Measurements from ENCODE around the gene LPIN2.
"Not testable (repeated sequence)": the region's sequence is repeated elsewhere in the genome, so short reads cannot be mapped to it uniquely, and the experiment has no call there.

LPIN2 gene

DNA sequence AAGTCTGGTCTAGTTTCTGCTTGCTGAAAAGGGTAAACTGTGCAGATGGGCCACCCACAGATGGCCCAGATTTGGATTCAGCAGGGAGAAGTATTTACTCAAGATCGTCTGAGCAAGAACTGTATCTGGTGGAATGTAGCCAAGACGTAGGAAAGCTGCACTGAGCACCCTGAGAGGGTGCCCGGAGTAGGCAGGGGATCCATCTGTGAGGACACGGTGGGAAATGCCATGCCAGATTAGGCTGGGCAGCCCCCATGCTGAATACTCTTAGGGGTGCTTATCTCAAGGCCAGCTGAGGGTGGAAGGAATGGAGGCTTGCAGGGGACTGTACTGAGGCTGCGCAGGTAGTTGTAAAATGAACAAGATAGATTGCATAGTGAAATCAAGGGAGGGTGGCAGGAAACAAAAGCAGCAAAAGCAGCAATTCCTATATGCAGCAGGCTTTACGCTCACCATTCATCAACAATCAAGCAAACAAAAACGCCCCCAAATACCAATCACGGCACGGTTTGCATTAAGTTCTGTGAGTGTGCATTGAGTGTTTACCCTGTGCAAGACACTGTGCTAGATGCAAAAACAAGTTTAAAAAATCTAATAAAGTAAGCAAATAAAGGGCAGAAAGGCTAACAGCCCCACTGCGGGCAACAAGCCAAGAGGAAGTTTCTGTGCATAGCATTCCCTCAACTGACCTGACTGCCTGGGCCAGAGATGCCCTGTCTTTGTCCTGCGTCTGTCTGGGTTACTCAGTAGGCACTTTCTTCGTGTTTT is 32.2 kb upstream of the LPIN2 start:
- DNase-seq: peak; percentile 53

DNA sequence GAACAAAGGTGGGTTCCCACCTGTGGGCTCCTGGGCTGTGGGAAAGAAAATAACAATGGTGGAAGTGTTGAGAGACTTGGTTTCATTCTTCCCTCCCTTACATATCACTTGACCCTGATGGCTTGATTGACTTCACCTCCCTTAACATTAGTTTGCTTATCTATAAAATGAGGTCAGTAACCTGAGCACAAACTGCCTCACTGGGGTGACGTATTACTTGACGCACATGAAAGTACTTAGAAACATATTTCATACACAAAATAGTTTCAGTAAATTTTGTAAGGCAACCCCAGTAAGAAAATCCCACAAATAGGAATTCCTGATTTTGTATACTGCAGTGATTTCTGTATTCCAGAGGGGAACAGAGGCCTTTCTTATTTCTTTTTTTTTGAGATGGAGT is 29.4 kb upstream of the LPIN2 start:
- DNase-seq: no peak

DNA sequence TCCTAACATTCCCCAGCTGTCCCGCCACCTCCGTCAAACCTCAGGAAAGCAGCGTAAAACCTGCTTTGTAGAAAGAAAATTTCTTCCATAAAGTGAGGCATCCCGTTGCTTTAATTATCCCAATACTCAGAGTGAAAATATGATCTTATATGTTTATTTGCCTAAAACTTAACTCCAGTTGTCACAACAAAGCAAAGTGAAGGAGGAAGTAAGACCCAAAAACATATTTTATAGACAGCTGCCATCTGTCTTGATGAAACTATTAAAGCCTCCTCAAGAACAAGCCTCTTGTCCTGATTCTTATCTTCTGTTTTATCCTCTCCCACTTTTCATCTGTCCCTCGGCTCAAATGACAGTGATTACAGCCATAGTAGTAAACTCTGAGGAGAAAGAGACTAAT is 28.9 kb upstream of the LPIN2 start:
- DNase-seq: no peak

DNA sequence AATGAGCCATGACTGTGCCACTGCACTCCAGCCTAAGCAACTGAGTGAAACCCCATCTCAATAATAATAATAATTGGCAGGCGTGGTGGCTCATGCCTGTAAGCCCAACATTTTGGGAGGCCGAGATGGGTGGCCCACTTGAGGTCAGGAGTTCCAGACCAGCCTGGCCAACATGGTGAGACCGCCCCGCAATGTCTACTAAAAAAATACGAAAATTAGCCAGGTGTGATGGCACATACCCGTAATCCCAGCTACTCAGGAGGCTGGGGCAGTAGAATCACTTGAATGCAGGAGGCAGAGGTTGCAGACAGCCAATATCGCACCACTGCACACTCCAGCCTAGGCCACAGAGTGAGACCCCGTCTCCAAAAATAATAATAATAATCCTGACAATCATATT is 27.9 kb upstream of the LPIN2 start:
- no peak for DNase-seq

DNA sequence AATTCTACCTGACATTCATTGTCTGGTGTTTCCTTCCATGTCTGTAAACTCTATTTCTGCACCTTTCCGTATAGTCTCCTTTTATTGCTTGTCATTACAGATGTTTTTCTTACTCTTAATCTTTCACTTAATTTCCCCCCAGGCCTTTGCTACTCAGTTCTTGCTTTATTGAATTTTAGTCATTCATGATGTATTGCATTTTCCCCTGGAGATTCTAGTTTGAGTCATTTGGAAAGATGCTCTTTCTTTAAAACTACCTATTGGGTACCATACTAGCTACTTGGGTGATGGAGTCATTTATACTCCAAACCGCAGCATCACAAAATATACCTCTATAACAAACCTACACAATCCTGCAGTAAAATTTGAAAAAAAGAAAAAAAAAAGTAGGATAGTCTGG is 27.2 kb upstream of the LPIN2 start:
- DNase-seq: no peak

DNA sequence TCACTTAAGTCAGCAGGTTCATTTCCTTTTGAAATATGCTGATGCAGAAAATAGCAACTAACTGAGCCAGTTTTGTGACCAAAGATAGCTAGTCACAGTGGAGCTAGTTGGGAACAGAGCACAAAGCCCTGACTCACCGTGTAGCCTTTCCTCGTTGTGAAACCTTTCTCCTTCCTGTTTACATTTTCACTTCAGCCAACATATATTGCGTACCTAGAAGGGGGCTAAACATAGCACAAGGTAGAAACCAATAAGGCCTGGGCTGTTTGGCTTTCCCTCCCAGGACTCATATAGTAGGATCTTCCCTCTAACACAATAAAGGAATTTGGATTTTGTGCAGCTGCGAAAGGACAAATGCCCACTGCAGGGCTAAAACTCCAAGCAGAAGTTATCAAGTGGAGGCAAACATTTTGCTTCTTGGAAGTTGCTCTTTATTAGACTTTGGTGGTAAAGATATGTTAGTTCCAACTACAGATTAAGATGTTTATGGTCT is 24.5 kb upstream of the LPIN2 start:
- DNase-seq: peak; percentile 35

DNA sequence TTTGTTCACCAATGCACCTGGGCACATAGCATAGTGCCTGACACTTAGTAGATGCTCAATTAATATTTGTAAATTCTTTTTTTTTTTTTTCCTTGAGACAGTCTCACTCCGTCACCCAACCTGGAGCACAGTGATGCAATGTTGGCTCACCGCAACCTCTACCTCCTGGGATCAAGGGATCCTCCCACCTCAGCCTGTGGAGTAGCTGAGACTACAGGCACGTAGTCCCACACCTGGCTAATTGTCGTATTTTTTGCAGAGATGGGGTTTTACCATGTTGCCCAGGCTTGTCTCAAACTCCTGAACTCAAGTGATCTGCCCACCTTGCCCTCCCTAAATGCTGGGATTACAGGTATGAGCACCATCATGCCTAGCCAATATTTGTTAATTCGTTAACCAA is 23.2 kb upstream of the LPIN2 start:
- DNase-seq: no peak

DNA sequence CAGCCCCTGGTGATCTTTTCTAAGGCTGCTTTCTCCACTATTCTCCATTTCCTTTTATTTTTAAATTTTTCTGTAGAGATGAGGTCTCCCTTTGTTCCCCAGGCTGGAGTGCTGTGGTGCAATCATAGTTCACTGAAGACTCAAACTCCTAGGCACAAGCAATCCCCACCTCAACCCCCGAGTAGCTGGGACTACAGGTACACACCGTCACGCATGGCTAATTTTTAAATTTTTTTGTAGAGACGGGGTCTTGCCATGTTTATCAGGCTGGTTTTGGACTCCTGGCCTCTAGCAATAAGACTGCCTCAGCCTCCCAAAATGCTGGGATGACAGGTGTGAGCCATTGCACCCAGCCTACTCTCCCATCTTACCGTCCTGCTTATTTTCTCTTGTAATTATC is 22.7 kb upstream of the LPIN2 start:
- no peak for DNase-seq

DNA sequence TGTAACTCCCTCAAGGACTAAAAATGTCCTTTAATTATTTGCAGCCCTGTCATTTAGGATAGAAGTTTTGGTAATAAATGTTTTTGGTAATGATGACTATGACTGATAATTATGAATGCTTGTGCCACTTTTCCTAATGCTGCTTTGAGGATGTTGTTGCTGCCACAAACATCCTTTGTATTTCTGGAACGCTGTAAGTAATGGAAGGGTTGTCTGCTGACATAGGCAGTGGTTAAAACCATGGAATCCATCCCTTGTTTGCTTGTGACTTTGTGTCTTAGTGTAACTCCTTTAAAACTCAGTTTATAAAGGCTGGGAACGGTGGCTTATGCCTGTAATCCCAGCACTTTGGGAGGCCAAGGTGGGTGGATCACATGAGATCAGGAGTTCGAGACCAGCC is 19.8 kb upstream of the LPIN2 start:
- no peak for DNase-seq

DNA sequence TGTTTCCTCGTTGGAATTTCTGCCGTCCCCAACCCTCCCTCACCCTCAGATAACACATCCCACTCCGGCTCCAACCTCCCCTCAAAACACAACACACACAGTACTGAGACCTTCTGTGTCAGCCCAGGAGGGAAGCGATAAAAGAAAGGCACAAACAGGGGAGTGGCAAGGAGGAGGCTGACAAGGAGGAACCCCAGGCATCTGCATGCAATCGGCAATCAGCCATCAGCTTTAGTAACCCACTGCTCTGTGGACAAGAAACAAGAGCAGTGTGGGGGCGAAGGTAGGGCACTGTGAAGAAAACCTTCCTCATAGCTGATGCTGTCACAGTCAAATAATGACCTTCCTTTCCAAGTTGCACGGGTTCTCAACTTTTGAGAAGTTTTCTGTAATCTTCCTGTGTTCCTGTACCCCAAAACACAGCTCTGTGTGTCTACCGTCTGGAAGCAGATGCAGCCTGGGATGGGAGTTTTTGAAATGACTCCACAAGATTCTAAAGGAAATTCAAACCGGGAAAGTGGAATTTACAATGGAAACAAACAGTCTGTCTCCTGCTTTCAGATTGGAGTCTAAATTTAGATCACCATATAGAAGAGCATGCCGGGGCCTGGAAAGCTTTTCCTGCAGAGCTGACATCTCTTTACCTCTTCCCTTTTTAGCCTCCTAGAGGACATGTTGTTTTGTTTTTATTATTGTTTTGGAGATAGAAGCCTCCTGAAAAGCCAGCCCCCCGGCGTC is 16.4 kb upstream of the LPIN2 start:
- DNase-seq: no peak

DNA sequence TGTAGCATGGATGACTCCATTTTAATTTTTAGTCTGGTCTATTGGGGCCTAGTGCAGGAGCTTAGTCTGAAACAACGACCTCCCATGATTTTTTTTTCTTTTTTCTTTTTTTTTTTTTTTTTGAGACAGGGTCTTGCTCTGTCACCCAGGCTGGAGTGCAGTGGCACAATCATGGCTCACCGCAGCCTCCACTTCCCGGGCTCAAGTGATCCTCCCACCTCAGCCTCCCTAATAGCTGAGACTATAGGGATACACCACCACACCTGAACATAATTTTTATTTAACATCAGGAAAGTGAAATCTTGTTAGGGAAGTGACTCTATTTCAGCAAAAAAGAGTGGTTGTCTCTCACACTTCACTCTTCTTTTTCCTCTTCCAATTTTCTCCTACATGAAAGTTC is 15.2 kb upstream of the LPIN2 start:
- DNase-seq: not testable (repeated sequence)

DNA sequence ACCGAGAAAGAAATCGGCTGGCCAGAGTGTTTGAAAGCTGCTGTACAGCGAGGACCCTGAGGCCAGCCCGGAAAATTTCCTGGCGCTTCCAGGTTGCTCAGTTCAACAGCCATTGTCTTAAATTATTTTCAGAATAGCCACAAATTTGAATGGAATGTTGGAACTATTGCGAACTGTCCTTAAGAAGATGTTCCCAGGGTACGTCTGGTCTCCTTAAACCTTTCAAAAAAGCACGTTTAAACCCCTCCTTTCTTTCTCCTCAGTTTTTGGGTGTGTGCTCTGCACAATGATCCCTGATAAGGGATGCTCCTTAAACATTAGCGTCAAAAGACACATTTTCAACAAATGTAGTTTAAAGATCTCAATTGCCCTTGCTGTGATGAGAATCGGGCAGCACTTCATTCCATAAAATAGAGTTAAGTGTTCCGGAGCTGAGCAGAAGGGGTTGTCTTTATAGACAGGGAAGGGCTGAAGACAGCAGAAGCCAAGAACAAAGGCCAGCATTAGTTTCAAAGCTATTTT is 14.5 kb upstream of the LPIN2 start:
- DNase-seq: no peak

DNA sequence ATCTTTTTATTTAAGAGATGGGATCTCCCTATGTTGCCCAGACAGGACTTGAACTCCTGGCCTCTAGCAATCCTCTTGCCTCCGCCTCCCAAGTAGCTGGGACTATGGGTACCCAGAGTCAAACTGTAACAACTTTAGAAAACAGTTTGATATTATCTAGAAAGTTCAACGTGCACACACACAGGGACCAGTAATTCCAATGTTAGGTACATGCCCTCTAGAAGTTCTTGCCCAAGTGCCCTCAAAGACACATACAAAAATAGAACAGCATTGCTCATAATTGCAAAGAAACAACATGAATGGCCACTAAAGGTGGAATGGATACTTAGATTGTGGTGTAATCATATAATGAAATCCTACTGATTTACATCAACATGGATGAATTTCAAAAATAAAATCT is 12.6 kb upstream of the LPIN2 start:
- no peak for DNase-seq

DNA sequence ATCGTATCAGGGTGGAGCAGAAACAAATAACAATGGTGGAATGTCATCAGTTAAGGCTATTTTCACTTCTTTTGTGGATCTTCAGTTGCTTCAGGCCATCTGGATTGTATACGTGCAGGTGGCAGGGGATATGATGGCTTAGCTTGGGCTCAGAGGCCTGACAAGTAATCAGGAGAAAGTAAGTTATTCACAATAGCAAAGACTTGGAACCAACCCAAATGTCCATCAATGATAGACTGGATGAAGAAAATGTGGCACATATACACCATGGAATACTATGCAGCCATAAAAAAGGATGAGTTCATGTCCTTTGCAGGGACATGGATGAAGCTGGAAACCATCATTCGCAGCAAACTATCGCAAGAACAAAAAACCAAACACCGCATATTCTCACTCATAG is 10.7 kb upstream of the LPIN2 start:
- DNase-seq: not testable (repeated sequence)

DNA sequence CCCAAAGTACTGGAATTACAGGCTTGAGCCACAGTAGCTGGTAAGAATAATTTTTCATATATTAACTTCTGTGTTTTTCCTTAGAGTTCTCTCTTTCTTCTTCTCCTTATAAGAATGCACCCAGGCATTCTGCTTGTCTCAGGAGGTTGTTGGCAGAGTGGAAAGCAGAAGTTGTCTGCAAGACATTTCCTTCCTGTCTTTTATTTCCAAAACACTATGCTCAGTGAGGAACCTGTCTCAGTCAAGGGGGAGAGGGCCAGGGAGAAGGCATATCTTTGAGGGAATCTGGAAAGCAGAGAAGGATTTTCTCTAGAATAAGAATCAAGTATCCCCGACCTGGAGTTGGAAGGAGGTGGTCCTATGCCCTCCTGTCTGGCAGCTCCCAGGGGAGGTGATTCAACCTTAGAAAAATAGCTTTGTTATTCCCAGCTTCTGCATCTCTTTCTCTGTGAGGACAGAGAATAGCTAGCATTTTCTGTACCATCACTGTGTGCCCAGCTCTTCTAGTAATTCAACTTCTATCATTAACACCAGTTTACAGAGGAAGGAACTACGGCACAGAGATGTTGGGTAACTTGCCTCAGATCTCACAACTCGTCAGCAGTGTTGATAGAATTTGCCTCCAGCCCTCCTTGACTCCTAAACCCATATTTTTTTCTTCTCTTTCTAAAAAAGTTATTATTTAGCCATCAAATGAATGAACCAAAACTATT is 3.8 kb upstream of the LPIN2 start:
- peak; percentile 98 for DNase-seq

DNA sequence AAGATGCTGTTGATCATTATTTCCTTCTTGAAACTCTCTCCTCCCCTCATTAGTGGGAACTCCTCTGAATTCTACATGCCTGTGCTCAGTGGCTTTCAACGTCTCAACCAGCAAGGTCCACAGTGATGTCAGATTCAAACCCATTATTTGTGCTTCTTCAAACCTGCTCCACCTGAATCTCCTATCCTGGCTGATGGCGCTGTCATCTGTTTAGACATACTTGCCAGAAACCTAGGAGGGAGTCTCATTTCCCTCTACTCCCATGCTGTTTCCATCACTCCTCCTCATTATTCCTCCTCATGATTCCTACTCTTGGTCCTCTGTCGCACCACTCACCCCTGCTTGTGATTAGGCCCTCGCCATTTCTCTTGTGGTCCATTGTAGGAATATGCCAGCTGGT is 2.9 kb upstream of the LPIN2 start:
- peak; percentile 23 for DNase-seq

DNA sequence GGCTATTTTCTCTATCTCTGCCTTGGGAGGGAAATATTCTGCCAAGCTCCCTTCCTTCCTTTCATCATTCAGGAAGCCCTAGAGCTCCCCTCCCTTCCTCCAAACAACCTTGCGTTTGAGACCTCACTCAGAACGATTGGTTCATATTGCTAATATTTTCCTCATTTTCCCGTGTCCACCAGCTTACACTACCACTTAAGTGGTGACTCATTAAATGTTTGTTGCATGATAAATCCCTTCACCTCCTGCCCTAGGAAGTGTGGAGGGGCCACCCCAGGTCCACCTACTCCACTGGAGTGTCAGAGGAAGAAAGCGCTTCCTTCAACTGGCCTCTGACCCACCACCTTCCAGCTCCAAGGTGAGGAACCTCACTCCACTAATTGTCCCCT is 2.3 kb upstream of the LPIN2 start:
- peak; percentile 58 for DNase-seq

DNA sequence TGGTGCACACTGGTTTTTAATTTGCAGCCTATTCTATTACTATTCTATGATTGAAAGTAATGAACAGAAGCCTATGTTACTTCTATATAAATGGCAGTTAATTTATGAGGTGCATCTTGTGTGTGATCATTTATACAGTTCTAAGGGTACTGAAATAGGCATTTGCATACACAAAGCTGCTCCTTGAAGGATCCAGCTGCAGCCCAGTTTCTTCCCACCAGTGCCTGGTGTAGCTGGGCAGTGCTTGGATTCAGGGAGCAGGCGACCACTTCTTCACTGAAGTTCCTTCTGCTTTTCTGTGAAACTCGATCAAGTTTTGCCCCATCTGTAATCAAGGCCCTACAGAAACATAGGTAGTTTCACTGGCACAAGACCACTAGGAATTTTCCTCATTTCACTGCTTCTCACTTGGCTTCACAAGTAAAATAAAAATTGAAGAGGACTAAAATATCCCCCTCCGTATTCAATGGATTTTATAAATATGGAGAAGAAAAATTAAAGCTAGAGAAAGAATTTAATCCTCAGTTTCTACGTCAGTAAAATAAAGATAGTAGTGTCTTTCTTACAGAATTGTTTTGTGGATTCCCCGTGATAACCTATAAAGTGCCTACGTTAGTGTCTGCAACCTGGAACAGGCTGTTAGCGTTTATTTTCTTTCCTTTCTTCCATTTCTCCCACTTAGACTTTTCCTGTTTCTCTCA is 1.7 kb upstream of the LPIN2 start:
- peak; percentile 66 for DNase-seq

DNA sequence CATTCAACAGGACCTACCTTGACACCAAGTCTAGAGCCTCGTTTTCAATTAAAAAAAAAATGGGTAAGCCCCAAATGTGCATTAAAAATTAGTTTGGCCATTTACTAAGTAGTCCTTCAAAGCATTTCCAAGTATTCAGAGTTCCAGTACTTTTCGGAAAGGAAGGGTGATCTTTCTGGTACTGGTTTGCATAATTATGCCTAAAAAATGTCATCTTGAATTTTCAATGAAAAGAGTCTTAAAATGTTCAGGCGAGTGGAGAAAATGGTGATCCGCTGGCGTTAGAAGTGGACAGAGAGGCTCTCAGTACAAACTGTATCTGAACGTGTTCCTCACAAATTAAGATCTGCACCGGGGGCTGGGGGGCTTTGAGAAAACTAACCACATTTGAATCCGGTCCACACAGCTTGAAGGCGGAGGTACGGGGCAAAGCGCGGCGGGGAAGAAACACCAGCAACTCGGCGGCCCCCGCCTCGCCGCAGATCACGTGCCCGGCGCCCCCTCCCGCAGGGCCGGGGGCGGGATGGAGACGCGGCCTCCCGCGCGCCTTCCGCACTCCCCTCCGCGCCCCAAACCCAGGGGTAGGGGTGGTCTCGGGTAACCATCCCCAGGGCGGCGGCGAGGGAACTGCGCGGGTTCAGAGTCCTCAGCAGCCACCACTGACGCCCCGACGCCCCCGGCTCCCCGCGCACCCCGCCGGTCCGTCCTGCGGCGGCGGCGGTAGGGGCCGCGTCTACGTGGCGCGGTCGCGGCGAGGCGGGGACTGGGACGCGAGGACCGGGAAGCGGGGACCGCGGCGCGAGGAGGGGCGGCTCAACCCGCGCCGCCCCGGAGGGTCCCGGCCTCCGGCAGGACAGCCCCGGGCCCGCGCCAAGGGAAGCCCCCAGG is 564 bp downstream of the LPIN2 start:
- peak; percentile 23 for DNase-seq

DNA sequence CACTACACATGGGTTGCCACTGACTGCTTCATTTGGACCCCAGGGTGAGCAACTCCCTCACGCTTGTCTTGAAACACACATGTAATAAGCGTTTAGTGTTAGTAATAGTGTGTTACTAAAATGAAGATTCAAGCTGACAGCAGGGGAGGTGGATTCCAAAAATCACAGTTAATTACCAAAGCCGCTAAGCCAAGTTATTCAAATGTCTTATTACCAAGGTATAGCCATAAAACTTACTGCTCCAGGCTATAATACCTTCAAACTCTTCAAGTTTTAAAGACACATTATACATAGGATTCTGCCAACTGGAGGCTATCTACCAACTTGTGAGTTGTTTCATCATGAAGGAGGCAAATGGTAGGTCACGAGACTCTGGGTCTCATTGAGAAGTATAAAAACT is 2.9 kb downstream of the LPIN2 start:
- DNase-seq: no peak

DNA sequence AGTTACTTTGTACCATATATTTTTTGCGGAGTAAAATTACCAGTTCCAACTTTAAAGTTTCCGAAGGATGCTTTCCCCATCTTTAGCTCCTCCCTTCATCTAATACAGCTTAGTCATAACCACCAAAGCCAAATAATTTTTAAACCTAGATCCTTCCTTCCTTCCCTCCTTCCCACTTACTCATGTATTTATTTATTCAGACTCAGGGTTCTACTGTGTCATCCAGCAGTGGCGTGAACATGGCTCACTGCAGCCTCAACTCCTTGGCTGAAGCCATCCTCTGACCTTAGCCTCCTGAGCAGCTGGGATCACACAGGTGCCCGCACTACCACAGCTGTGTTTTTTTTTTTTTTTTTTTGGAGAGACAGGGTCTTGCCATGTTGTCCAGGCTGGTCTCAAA is 4.4 kb downstream of the LPIN2 start:
- no peak for DNase-seq

DNA sequence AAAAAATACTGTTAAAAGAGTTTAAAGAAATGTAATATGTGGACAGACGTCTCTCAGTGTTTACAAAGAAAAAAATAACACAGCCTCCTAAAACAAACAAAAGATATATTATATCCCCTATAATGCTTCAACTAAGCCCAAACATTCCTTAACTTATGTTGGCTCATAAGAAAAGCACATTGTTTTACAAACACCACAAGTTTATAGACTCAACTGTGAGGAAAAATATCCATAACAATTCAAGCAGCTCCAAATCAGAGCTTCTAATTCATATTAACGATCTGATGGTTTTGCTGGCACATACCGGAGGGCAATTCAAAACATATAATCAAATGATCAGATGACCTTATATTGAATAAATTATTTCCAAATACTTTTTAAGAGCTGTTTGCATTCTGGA is 5.5 kb downstream of the LPIN2 start:
- DNase-seq: no peak
